Measurements from ENCODE around the gene CPD.
"Not testable (repeated sequence)": the region's sequence is repeated elsewhere in the genome, so short reads cannot be mapped to it uniquely, and the experiment has no call there.

CPD gene

DNA sequence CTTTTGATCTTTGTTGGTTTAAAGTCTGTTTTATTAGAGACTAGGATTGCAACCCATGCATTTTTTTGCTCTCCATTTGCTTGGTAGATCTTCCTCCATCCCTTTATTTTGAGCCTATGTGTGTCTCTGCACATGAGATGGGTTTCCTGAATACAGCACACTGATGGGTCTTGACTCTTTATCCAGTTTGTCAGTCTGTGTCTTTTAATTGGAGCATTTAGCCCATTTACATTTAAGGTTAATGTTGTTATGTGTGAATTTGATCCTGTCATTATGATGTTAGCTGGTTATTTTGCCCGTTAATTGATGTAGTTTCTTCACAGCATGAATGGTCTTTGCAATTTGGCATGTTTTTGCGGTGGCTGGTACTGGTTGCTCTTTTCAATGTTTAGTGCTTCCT is 31.9 kb downstream of the CPD start:
- not testable (repeated sequence) for H3K36me3 ChIP-seq (ENCODE audit: control insufficient read depth, insufficient read depth, low read length); H3K9me3 ChIP-seq (ENCODE audit: control insufficient read depth, insufficient read depth, low read length); H3K27ac ChIP-seq (ENCODE audit: low read depth, low read length); H3K27me3 ChIP-seq (ENCODE audit: control insufficient read depth, insufficient read depth, low read length); H3K9ac ChIP-seq (ENCODE audit: low read depth, low read length); H3K4me3 ChIP-seq (ENCODE audit: low read depth, low read length); H3K4me1 ChIP-seq (ENCODE audit: control insufficient read depth, insufficient read depth, low read length)

DNA sequence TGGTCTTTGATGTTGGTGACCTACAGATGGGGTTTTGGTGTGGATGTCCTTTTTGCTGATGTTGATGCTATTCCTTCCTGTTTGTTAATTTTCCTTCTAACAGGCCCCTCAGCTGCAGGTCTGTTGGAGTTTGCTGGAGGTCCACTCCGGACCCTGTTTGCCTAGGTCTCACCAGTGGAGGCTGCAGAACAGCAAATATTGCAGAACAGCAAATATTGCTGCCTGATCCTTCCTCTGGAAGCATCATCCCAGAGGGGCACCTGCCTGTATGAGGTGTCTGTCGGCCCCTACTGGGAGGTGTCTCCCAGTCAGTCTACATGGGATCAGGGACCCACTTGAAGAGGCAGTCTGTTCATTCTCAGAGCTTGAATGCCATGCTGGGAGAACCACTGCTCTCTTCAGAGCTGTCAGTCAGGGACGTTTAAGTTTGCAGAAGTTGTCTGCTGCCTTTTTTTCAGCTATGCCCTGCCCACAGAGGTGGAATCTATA is 33.3 kb downstream of the CPD start:
- H3K27me3 ChIP-seq (ENCODE audit: control insufficient read depth, insufficient read depth, low read length) = not testable (repeated sequence)

GRCh38 chr17:30413109-30413508 is 34.4 kb downstream of the CPD start:
- Histone ChIP-seq H3K36me3 (ENCODE audit: control insufficient read depth, insufficient read depth, low read length) (no peaks in the 10 kb centered on the region), H3K9ac (ENCODE audit: low read depth, low read length) (no peak overlapping the region), H3K4me3 (ENCODE audit: low read depth, low read length) (no peak overlapping the region), H3K9me3 (ENCODE audit: control insufficient read depth, insufficient read depth, low read length) (no peaks in the 10 kb centered on the region), H3K27ac (ENCODE audit: low read depth, low read length) (no peak overlapping the region), H3K27me3 (ENCODE audit: control insufficient read depth, insufficient read depth, low read length) (no peaks in the 10 kb centered on the region), H3K4me1 (ENCODE audit: control insufficient read depth, insufficient read depth, low read length) (no peaks in the 10 kb centered on the region)

More for the DNA sequence above, 33.3 kb downstream of the CPD start:
- H3K36me3 ChIP-seq (ENCODE audit: control insufficient read depth, insufficient read depth, low read length); H3K27ac ChIP-seq (ENCODE audit: low read depth, low read length); H3K4me3 ChIP-seq (ENCODE audit: low read depth, low read length); H3K4me1 ChIP-seq (ENCODE audit: control insufficient read depth, insufficient read depth, low read length); H3K9ac ChIP-seq (ENCODE audit: low read depth, low read length); H3K9me3 ChIP-seq (ENCODE audit: control insufficient read depth, insufficient read depth, low read length): not testable (repeated sequence)

- Histone ChIP-seq H3K36me3 (ENCODE audit: control insufficient read depth, insufficient read depth, low read length) (no peaks in the 10 kb centered on the region), H3K27me3 (ENCODE audit: control insufficient read depth, insufficient read depth, low read length) (no peaks in the 10 kb centered on the region), H3K4me3 (ENCODE audit: low read depth, low read length) (no peak overlapping the region), H3K4me1 (ENCODE audit: control insufficient read depth, insufficient read depth, low read length) (no peaks in the 10 kb centered on the region), H3K27ac (ENCODE audit: low read depth, low read length) (no peak overlapping the region), H3K9me3 (ENCODE audit: control insufficient read depth, insufficient read depth, low read length) (no peaks in the 10 kb centered on the region), H3K9ac (ENCODE audit: low read depth, low read length) (no peak overlapping the region)
These were observed 35.8 kb downstream of the CPD start for GRCh38 chr17:30414486-30414885.

DNA sequence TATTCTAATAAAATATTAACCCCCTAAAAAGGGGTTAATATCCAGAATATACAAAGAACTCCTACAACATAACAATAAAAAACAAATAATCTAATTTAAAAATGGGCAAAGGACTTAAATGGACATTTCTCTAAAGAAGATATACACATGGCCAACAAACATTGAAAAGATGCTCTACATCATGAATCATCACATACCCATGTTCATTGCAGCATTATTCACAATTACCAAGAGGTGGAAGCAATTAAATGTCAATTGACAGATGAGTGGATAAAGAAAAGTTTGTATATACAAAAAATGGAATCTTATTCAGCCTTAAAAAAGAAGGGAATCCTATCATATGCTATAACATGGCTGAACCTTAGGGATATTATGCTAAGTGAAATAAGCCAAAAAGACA is 36.8 kb downstream of the CPD start:
- no peak overlapping the region for H3K9ac ChIP-seq (ENCODE audit: low read depth, low read length)
- no peaks in the 10 kb centered on the region for H3K27me3 ChIP-seq (ENCODE audit: control insufficient read depth, insufficient read depth, low read length)
- H3K27ac ChIP-seq (ENCODE audit: low read depth, low read length) = no peak overlapping the region
- H3K36me3 ChIP-seq (ENCODE audit: control insufficient read depth, insufficient read depth, low read length) = no peaks in the 10 kb centered on the region
- no peaks in the 10 kb centered on the region for H3K4me1 ChIP-seq (ENCODE audit: control insufficient read depth, insufficient read depth, low read length)
- no peak overlapping the region for H3K4me3 ChIP-seq (ENCODE audit: low read depth, low read length)
- no peaks in the 10 kb centered on the region for H3K9me3 ChIP-seq (ENCODE audit: control insufficient read depth, insufficient read depth, low read length)

- not testable (repeated sequence) for H3K4me1 ChIP-seq (ENCODE audit: control insufficient read depth, insufficient read depth, low read length); H3K9me3 ChIP-seq (ENCODE audit: control insufficient read depth, insufficient read depth, low read length); H3K36me3 ChIP-seq (ENCODE audit: control insufficient read depth, insufficient read depth, low read length); H3K27ac ChIP-seq (ENCODE audit: low read depth, low read length); H3K27me3 ChIP-seq (ENCODE audit: control insufficient read depth, insufficient read depth, low read length); H3K4me3 ChIP-seq (ENCODE audit: low read depth, low read length); H3K9ac ChIP-seq (ENCODE audit: low read depth, low read length)
These were observed 39.3 kb downstream of the CPD start for GRCh38 chr17:30418070-30418469.

- Histone ChIP-seq H3K9ac (ENCODE audit: low read depth, low read length) (no peak overlapping the region), H3K4me1 (ENCODE audit: control insufficient read depth, insufficient read depth, low read length) (peaks cover 13% of the 10 kb centered on the region), H3K27me3 (ENCODE audit: control insufficient read depth, insufficient read depth, low read length) (no peaks in the 10 kb centered on the region), H3K4me3 (ENCODE audit: low read depth, low read length) (no peak overlapping the region), H3K27ac (ENCODE audit: low read depth, low read length) (no peak overlapping the region), H3K36me3 (ENCODE audit: control insufficient read depth, insufficient read depth, low read length) (peaks cover 12% of the 10 kb centered on the region), H3K9me3 (ENCODE audit: control insufficient read depth, insufficient read depth, low read length) (no peaks in the 10 kb centered on the region)
These were observed 42.9 kb downstream of the CPD start for GRCh38 chr17:30421592-30421991.

GRCh38 chr17:30422171-30422570 is 43.4 kb downstream of the CPD start:
- peaks cover 13% of the 10 kb centered on the region for H3K4me1 ChIP-seq (ENCODE audit: control insufficient read depth, insufficient read depth, low read length)
- H3K9me3 ChIP-seq (ENCODE audit: control insufficient read depth, insufficient read depth, low read length) = no peaks in the 10 kb centered on the region
- H3K36me3 ChIP-seq (ENCODE audit: control insufficient read depth, insufficient read depth, low read length) = peaks cover 12% of the 10 kb centered on the region
- H3K4me3 ChIP-seq (ENCODE audit: low read depth, low read length) = no peak overlapping the region
- no peaks in the 10 kb centered on the region for H3K27me3 ChIP-seq (ENCODE audit: control insufficient read depth, insufficient read depth, low read length)
- no peak overlapping the region for H3K9ac ChIP-seq (ENCODE audit: low read depth, low read length)
- no peak overlapping the region for H3K27ac ChIP-seq (ENCODE audit: low read depth, low read length)

DNA sequence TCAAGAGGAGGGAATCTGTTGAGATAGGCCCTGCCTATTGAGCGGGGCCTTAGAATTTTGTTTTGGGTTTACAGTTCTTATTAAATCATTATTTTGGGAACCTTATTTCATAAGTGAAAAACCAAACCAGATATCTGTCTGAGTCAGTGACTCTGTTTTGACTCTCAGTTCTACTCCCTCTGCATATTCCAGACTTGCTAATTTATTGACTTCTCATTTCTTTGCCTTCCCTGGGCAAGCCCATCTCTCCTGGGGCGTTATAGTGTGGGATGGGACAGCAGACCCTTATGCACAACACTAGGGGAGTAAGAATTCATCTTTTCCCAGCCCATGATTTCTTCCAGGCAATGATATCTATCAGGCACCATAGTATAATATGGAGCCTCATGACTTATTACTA is 45.7 kb downstream of the CPD start:
- Histone ChIP-seq H3K9me3 (ENCODE audit: control insufficient read depth, insufficient read depth, low read length) (no peaks in the 10 kb centered on the region), H3K4me3 (ENCODE audit: low read depth, low read length) (no peak overlapping the region), H3K27ac (ENCODE audit: low read depth, low read length) (no peak overlapping the region), H3K9ac (ENCODE audit: low read depth, low read length) (no peak overlapping the region), H3K4me1 (ENCODE audit: control insufficient read depth, insufficient read depth, low read length) (peaks cover 13% of the 10 kb centered on the region), H3K27me3 (ENCODE audit: control insufficient read depth, insufficient read depth, low read length) (no peaks in the 10 kb centered on the region), H3K36me3 (ENCODE audit: control insufficient read depth, insufficient read depth, low read length) (peaks cover 23% of the 10 kb centered on the region)

DNA sequence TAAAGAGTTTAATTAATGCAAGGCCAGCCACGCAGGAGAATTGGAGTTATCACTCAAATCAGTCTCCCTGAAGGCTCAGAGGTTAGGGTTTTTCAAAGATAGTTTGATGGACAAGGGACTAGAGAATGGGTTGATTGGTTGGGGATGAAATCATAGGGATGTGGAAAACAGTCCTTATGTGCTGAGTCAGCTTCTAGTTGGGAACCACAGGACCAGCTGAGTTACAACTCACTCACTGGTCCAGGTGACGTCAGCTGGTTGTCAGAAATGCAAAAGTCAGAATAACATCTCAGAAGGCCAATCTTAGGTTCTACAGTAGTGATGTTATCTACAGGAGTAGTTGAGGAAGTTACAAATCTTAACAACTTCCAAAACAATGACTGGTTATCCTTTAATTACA is 47.6 kb downstream of the CPD start:
- H3K9me3 ChIP-seq (ENCODE audit: control insufficient read depth, insufficient read depth, low read length) = no peaks in the 10 kb centered on the region
- no peak overlapping the region for H3K4me3 ChIP-seq (ENCODE audit: low read depth, low read length)
- no peak overlapping the region for H3K9ac ChIP-seq (ENCODE audit: low read depth, low read length)
- no peak overlapping the region for H3K27ac ChIP-seq (ENCODE audit: low read depth, low read length)
- H3K36me3 ChIP-seq (ENCODE audit: control insufficient read depth, insufficient read depth, low read length) = peaks cover 23% of the 10 kb centered on the region
- no peaks in the 10 kb centered on the region for H3K27me3 ChIP-seq (ENCODE audit: control insufficient read depth, insufficient read depth, low read length)
- H3K4me1 ChIP-seq (ENCODE audit: control insufficient read depth, insufficient read depth, low read length) = peaks cover 13% of the 10 kb centered on the region

- H3K36me3 ChIP-seq (ENCODE audit: control insufficient read depth, insufficient read depth, low read length) = peaks cover 28% of the 10 kb centered on the region
- no peak overlapping the region for H3K9ac ChIP-seq (ENCODE audit: low read depth, low read length)
- no peaks in the 10 kb centered on the region for H3K9me3 ChIP-seq (ENCODE audit: control insufficient read depth, insufficient read depth, low read length)
- peaks cover 13% of the 10 kb centered on the region for H3K4me1 ChIP-seq (ENCODE audit: control insufficient read depth, insufficient read depth, low read length)
- no peak overlapping the region for H3K27ac ChIP-seq (ENCODE audit: low read depth, low read length)
- no peaks in the 10 kb centered on the region for H3K27me3 ChIP-seq (ENCODE audit: control insufficient read depth, insufficient read depth, low read length)
- no peak overlapping the region for H3K4me3 ChIP-seq (ENCODE audit: low read depth, low read length)
These were observed 48.9 kb downstream of the CPD start for GRCh38 chr17:30427611-30428010.

DNA sequence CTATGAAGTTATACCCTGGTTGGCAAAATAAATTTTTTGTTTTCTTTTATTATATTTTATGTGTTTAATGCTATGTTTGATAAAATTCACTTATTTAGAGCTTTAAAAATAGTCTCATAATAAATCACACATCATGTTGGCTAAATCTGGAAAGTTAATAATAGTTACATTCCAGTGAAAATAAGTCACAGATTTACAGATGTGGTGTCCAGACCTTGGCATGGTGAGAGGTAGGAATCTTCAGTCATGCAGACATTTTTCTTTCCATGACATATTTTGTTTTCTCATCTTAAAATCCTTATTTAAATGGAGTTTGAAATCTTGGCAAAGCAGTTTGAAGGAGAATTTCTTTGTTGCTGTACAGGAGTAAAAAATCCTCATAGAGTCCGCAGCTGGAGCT is 50.4 kb downstream of the CPD start:
- Histone ChIP-seq H3K9me3 (ENCODE audit: control insufficient read depth, insufficient read depth, low read length) (no peaks in the 10 kb centered on the region), H3K9ac (ENCODE audit: low read depth, low read length) (no peak overlapping the region), H3K4me3 (ENCODE audit: low read depth, low read length) (no peak overlapping the region), H3K36me3 (ENCODE audit: control insufficient read depth, insufficient read depth, low read length) (peaks cover 20% of the 10 kb centered on the region), H3K27me3 (ENCODE audit: control insufficient read depth, insufficient read depth, low read length) (no peaks in the 10 kb centered on the region), H3K4me1 (ENCODE audit: control insufficient read depth, insufficient read depth, low read length) (peaks cover 11% of the 10 kb centered on the region), H3K27ac (ENCODE audit: low read depth, low read length) (no peak overlapping the region)
